ENCODE results near the gene MSI2.

- TF ChIP-seq CTCF (IDR thresholded peaks at IDR 0.05) (no peak), POLR2A (IDR thresholded peaks at IDR 0.05) (no peak), POLR2AphosphoS5 (IDR thresholded peaks at IDR 0.05) (no peak)
Observed at GRCh38 chr17:57562184-57562698, 305.9 kb downstream of the MSI2 start.
